ENCODE data around the gene RBM45.
A peak's percentile ranks its signal among the peaks of the same experiment; 100 is the strongest.
"Not testable (repeated sequence)": the region's sequence is repeated elsewhere in the genome, so short reads cannot be mapped to it uniquely, and the experiment has no call there.

Gene RBM45

GRCh38 chr2:178106053-178106452 lies 6.2 kb upstream of the RBM45 start:
- no peak for DNase-seq (ENCODE audit: low spot score)

- no peak for DNase-seq (ENCODE audit: low spot score)
Measured at GRCh38 chr2:178108176-178108575, 4.1 kb upstream of the RBM45 start.

GRCh38 chr2:178109813-178110212 lies 2.4 kb upstream of the RBM45 start:
- DNase-seq (ENCODE audit: low spot score) = peak; percentile 46

GRCh38 chr2:178110681-178111080 lies 1.6 kb upstream of the RBM45 start:
- DNase-seq (ENCODE audit: low spot score) = no peak

GRCh38 chr2:178111743-178112142 lies 494 bp upstream of the RBM45 start:
- DNase-seq (ENCODE audit: low spot score) = no peak

GRCh38 chr2:178114462-178114861 lies 2.2 kb downstream of the RBM45 start:
- DNase-seq (ENCODE audit: low spot score) = no peak

GRCh38 chr2:178115271-178115670 lies 3.0 kb downstream of the RBM45 start:
- no peak for DNase-seq (ENCODE audit: low spot score)

- no peak for DNase-seq (ENCODE audit: low spot score)
Measured at GRCh38 chr2:178117725-178118124, 5.5 kb downstream of the RBM45 start.

GRCh38 chr2:178119179-178119922 lies 7.1 kb downstream of the RBM45 start:
- no peak for DNase-seq (ENCODE audit: low spot score)

- DNase-seq (ENCODE audit: low spot score) = no peak
Measured at GRCh38 chr2:178123163-178123562, 10.9 kb downstream of the RBM45 start.

GRCh38 chr2:178125125-178125524 lies 12.9 kb downstream of the RBM45 start:
- DNase-seq (ENCODE audit: low spot score) = no peak

- no peak for DNase-seq (ENCODE audit: low spot score)
Measured at GRCh38 chr2:178125862-178126261, 13.6 kb downstream of the RBM45 start.

GRCh38 chr2:178128836-178129630 lies 16.8 kb downstream of the RBM45 start:
- DNase-seq (ENCODE audit: low spot score) = no peak

- no peak for DNase-seq (ENCODE audit: low spot score)
Measured at GRCh38 chr2:178136321-178137025, 24.2 kb downstream of the RBM45 start.

- no peak for DNase-seq (ENCODE audit: low spot score)
Measured at GRCh38 chr2:178142274-178143065, 30.2 kb downstream of the RBM45 start.

- DNase-seq (ENCODE audit: low spot score) = no peak
Measured at GRCh38 chr2:178143481-178143880, 31.2 kb downstream of the RBM45 start.

GRCh38 chr2:178152033-178152432 lies 39.8 kb downstream of the RBM45 start:
- DNase-seq (ENCODE audit: low spot score) = no peak

GRCh38 chr2:178152542-178152941 lies 40.3 kb downstream of the RBM45 start:
- no peak for DNase-seq (ENCODE audit: low spot score)

GRCh38 chr2:178152977-178153376 lies 40.7 kb downstream of the RBM45 start:
- DNase-seq (ENCODE audit: low spot score) = no peak

GRCh38 chr2:178153878-178154277 lies 41.6 kb downstream of the RBM45 start:
- DNase-seq (ENCODE audit: low spot score) = not testable (repeated sequence)

GRCh38 chr2:178155524-178155923 lies 43.3 kb downstream of the RBM45 start:
- no peak for DNase-seq (ENCODE audit: low spot score)

- DNase-seq (ENCODE audit: low spot score) = no peak
Measured at GRCh38 chr2:178157574-178157973, 45.3 kb downstream of the RBM45 start.
